Cardiac muscle cell (in vitro differentiated cells and primary cell): ENCODE measurements around the gene ANO1. TPM values are rescaled to one million over a fixed set of nuclear protein-coding genes. Genes with fewer than 3 reads are reported as not detected.

Experiments
- DNase-seq, 2 donors: peaks; one replicate each; pipeline versions ENCODE4 v3.0.0 to v3.0.0-alpha.2; 2010 to 2017; ENCODE audit warnings: low read depth in 1 of 2, low spot score in 1 of 2
- H3K27ac ChIP-seq: fragments of 200-600 bp; sonication (generic); 2 replicates; pipeline ENCODE4 v1.5.1; 2016
- H3K27me3 ChIP-seq: fragments of 200-600 bp; sonication (generic); 2 replicates; pipeline ENCODE4 v1.6.0; 2016; ENCODE audit warnings: control low read depth
- H3K36me3 ChIP-seq: fragments of 200-600 bp; sonication (generic); 2 replicates; pipeline ENCODE4 v1.5.1; 2016; ENCODE audit warnings: control low read depth
- H3K4me1 ChIP-seq: fragments of 200-600 bp; sonication (generic); 2 replicates; pipeline ENCODE4 v1.8.1; 2017; ENCODE audit warnings: low read depth, mild to moderate bottlenecking, mixed run types
- H3K4me3 ChIP-seq: fragments of 200-600 bp; sonication (generic); 2 replicates; pipeline ENCODE4 v1.5.1; 2016; ENCODE audit warnings: mild to moderate bottlenecking
- H3K9me3 ChIP-seq: fragments of 200-600 bp; sonication (generic); 2 replicates; pipeline ENCODE4 v1.5.1; 2017; ENCODE audit warnings: low read depth, mild to moderate bottlenecking, control low read depth
- polyA plus RNA-seq: library from polyadenylated mRNA; unstranded; fragments of >200 nt; fragmentation: Nextera tagmentation; extraction: Ambion mirVana; gene quantifications from 2 replicates; pipeline ENCODE4 v1.2.1, GENCODE V29; 2016
- total RNA-seq: library from RNA; depleted of rRNA; stranded (reverse); fragments of >200 nt; gene quantifications from 2 replicates; pipeline ENCODE4 v1.2.3, GENCODE V29; 2016
- TF ChIP-seq, protein P1 (sequence below): IDR thresholded peaks from 2 replicates; pipeline ENCODE4 v1.5.1; 2012; ENCODE audit warnings: low read depth, mild to moderate bottlenecking, low read length

ANO1 gene
- total and polyA plus RNA-seq, 2 experiments from 2014 or later = 0.09 to 0.86 TPM

DNA sequence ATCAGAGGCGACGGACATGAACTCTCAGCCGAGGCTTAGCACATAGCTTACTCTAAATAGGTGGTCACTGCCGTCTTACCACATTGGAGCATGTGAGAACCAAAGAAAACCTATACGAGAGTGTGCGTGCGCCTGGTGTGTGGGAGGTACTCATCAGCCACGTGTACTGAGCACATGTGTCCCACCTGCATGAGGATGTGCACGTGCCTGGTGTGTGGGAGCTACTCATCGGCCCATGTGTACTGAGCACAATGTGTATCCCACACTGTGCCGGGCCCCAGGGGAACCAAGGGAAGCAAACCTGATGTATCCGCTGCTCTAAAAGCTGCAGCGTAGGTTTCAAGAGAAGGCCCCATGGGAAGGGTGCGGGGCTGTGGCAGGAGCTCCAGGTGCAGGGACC is 56.4 kb downstream of the ANO1 start:
- Histone ChIP-seq H3K9me3 (no peaks in the 10 kb centered on the region), H3K4me3 (no peak overlapping the region), H3K4me1 (peaks cover 9% of the 10 kb centered on the region), H3K27ac (no peak overlapping the region), H3K36me3 (no peaks in the 10 kb centered on the region), H3K27me3 (no peaks in the 10 kb centered on the region)
- no peak for DNase-seq
- TF ChIP-seq, protein P1, sequence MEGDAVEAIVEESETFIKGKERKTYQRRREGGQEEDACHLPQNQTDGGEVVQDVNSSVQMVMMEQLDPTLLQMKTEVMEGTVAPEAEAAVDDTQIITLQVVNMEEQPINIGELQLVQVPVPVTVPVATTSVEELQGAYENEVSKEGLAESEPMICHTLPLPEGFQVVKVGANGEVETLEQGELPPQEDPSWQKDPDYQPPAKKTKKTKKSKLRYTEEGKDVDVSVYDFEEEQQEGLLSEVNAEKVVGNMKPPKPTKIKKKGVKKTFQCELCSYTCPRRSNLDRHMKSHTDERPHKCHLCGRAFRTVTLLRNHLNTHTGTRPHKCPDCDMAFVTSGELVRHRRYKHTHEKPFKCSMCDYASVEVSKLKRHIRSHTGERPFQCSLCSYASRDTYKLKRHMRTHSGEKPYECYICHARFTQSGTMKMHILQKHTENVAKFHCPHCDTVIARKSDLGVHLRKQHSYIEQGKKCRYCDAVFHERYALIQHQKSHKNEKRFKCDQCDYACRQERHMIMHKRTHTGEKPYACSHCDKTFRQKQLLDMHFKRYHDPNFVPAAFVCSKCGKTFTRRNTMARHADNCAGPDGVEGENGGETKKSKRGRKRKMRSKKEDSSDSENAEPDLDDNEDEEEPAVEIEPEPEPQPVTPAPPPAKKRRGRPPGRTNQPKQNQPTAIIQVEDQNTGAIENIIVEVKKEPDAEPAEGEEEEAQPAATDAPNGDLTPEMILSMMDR = no peak

DNA sequence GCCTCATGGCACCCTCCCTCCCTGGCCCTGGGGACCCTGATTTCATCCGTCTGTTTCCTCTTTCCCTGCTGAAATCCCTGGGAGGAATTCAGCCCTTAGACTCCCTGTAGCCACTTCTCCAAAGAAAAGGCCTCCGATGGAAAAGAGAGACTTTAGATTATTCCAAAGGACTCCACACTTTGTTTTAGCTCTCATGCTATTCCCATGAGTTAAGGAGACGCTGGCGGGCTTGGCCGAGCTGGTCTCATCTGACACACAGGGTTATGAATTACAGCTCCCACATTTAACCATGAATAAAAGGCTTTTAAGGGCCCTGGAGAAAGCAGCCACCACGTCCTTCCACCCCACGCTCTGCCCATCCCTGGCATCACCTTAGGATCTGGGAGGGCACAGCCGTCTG is 57.0 kb downstream of the ANO1 start:
- H3K4me1 ChIP-seq = peaks cover 9% of the 10 kb centered on the region
- no peaks in the 10 kb centered on the region for H3K27me3 ChIP-seq
- no peak for DNase-seq
- TF ChIP-seq, protein P1 = no peak
- H3K4me3 ChIP-seq = no peak overlapping the region
- H3K36me3 ChIP-seq = no peaks in the 10 kb centered on the region
- no peaks in the 10 kb centered on the region for H3K9me3 ChIP-seq
- no peak overlapping the region for H3K27ac ChIP-seq

DNA sequence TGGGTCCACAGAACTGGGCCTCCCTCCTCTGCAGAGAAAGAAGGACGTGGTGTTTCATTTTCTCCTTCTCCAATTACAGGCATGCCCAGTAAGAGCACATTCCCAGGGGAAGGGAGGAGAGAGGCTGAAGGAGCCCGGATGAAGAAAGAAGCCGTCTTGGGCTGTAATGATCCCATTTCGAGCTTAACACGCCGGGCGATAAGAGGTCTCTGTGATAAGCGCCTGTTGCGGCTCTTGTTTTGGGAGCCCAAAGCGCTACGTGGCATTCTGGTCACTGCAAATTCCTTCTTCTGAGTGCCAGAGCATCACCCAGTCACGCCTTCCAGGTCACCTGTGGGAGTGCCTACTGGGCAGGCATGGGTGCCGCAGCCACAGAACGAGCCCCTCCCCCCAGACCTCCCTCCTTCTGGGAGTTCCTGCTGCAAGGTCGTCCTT is 57.5 kb downstream of the ANO1 start:
- H3K27ac ChIP-seq = no peak overlapping the region
- H3K9me3 ChIP-seq = no peaks in the 10 kb centered on the region
- TF ChIP-seq, protein P1 = no peak
- no peak overlapping the region for H3K4me3 ChIP-seq
- no peaks in the 10 kb centered on the region for H3K27me3 ChIP-seq
- H3K4me1 ChIP-seq = peaks cover 9% of the 10 kb centered on the region
- peak; percentile 37 to 75 for DNase-seq
- H3K36me3 ChIP-seq = no peaks in the 10 kb centered on the region

DNA sequence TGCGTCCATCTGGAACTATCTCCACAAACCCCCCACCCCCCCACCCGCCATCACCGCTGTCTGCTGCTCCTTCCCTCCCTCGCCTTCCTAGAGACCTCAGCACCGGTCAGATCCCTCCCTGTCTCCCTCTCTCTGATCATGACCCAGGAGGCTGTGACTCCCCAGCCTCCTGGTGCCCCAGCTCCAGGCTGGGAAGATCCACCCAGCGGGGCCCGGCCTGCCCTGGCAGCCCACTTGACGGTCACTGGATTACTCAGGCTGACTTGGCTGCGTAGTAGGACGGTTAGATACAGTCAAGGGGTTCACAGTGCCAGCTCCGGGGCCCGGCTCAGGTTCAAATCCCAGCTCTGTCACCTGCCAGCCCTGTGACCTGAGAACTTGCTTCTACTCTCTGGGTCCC is 59.3 kb downstream of the ANO1 start:
- no peaks in the 10 kb centered on the region for H3K36me3 ChIP-seq
- TF ChIP-seq, protein P1 = no peak
- peaks cover 19% of the 10 kb centered on the region for H3K4me1 ChIP-seq
- H3K27ac ChIP-seq = no peak overlapping the region
- no peak overlapping the region for H3K4me3 ChIP-seq
- no peaks in the 10 kb centered on the region for H3K9me3 ChIP-seq
- H3K27me3 ChIP-seq = no peaks in the 10 kb centered on the region
- no peak for DNase-seq

DNA sequence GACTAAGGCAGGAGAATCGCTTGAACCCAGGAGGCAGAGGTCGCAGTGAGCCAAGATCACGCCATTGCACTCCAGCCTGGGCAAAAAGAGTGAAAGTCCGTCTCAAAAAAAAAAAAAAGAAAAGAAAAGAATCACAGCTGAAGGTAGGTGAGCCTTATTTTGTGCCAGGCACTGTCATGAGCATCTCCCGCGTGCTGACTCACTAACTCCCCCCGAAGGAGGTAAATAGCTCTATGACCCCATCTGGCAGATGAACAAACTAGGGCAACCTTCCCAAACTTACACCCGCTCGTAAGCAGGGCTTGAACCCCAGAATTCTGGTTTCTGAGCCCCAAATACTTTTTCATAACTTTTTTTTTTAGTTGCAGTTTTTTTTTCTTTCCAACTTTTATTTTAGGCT is 60.3 kb downstream of the ANO1 start:
- no peaks in the 10 kb centered on the region for H3K36me3 ChIP-seq
- H3K4me3 ChIP-seq = no peak overlapping the region
- no peak for DNase-seq
- TF ChIP-seq, protein P1 = no peak
- no peaks in the 10 kb centered on the region for H3K27me3 ChIP-seq
- H3K4me1 ChIP-seq = peaks cover 19% of the 10 kb centered on the region
- no peak overlapping the region for H3K27ac ChIP-seq
- no peaks in the 10 kb centered on the region for H3K9me3 ChIP-seq
